Activated CD4-positive, alpha-beta T cell treated with anti-CD3 and anti-CD28 coated beads, Interleukin-2, Interleukin-6, amounts not matched to agents 100 ng/mL and 50 ng/mL, durations not matched to agents 16 hours and 8 hours (primary cell): ENCODE results near the gene SPRR2A.
"Not testable (repeated sequence)": the region's sequence is repeated elsewhere in the genome, so short reads cannot be mapped to it uniquely, and the experiment has no call there.

Source experiments
- DNase-seq: peaks from one replicate; pipeline ENCODE4 v3.0.0-alpha.2; 2020

The SPRR2A gene

GRCh38 chr1:153057375-153057774, at the start of gene SPRR2A:
SPRR2A (minus strand) TSS chr1:153057512; CDS start chr1:153056735, 777 bp downstream.
- no peak for DNase-seq

- DNase-seq, result peak; percentile 32
Measured at GRCh38 chr1:153100245-153100644, 42.9 kb upstream of the SPRR2A start.

GRCh38 chr1:153099461-153100045, 42.2 kb upstream of the SPRR2A start:
- DNase-seq, result no peak

- DNase-seq, result no peak
Measured at GRCh38 chr1:153095764-153096163, 38.5 kb upstream of the SPRR2A start.

- no peak for DNase-seq
Measured at GRCh38 chr1:153094426-153094825, 37.1 kb upstream of the SPRR2A start, which contains the start of gene SPRR2E. SPRR2E (minus strand) TSS chr1:153094526; CDS start chr1:153093751, 775 bp downstream.

GRCh38 chr1:153087652-153088051, 30.3 kb upstream of the SPRR2A start:
- DNase-seq, result no peak

GRCh38 chr1:153081736-153082135, 24.4 kb upstream of the SPRR2A start:
- no peak for DNase-seq

- no peak for DNase-seq
Measured at GRCh38 chr1:153072806-153073726, 15.8 kb upstream of the SPRR2A start.

GRCh38 chr1:153071511-153071910, 14.2 kb upstream of the SPRR2A start, which contains the start of gene SPRR2B:
SPRR2B (minus strand) TSS chr1:153071611; CDS start chr1:153070839, 772 bp downstream.
- no peak for DNase-seq

- DNase-seq, result no peak
Measured at GRCh38 chr1:153070243-153070642, 12.9 kb upstream of the SPRR2A start.

- no peak for DNase-seq
Measured at GRCh38 chr1:153058826-153059784, 1.8 kb upstream of the SPRR2A start.

GRCh38 chr1:153058154-153058553, 842 bp upstream of the SPRR2A start:
- DNase-seq, result no peak

- not testable (repeated sequence) for DNase-seq
Measured at GRCh38 chr1:153056111-153056510, 1.2 kb downstream of the SPRR2A start.

- no peak for DNase-seq
Measured at GRCh38 chr1:153049211-153049610, 8.1 kb downstream of the SPRR2A start.

GRCh38 chr1:153040950-153041631, 16.2 kb downstream of the SPRR2A start, which contains the start of gene SPRR2D:
SPRR2D (minus strand) TSS chr1:153041120; CDS start chr1:153040346, 774 bp downstream.
- DNase-seq, result no peak

- DNase-seq, result no peak
Measured at GRCh38 chr1:153035211-153035610, 22.1 kb downstream of the SPRR2A start.

- peak; percentile 7 for DNase-seq
Measured at GRCh38 chr1:153032677-153033308, 24.5 kb downstream of the SPRR2A start.

GRCh38 chr1:153032073-153032472, 25.2 kb downstream of the SPRR2A start:
- DNase-seq, result no peak

GRCh38 chr1:153030895-153031294, 26.4 kb downstream of the SPRR2A start, which contains the start of gene SPRR1B:
SPRR1B (plus strand) TSS chr1:153031203; CDS start chr1:153032346, 1,143 bp downstream.
- DNase-seq, result no peak

GRCh38 chr1:153028766-153029165, 28.5 kb downstream of the SPRR2A start:
- DNase-seq, result no peak

- DNase-seq, result no peak
Measured at GRCh38 chr1:153025797-153026196, 31.5 kb downstream of the SPRR2A start.
